Measurements from ENCODE around the gene GALR2.

DNA sequence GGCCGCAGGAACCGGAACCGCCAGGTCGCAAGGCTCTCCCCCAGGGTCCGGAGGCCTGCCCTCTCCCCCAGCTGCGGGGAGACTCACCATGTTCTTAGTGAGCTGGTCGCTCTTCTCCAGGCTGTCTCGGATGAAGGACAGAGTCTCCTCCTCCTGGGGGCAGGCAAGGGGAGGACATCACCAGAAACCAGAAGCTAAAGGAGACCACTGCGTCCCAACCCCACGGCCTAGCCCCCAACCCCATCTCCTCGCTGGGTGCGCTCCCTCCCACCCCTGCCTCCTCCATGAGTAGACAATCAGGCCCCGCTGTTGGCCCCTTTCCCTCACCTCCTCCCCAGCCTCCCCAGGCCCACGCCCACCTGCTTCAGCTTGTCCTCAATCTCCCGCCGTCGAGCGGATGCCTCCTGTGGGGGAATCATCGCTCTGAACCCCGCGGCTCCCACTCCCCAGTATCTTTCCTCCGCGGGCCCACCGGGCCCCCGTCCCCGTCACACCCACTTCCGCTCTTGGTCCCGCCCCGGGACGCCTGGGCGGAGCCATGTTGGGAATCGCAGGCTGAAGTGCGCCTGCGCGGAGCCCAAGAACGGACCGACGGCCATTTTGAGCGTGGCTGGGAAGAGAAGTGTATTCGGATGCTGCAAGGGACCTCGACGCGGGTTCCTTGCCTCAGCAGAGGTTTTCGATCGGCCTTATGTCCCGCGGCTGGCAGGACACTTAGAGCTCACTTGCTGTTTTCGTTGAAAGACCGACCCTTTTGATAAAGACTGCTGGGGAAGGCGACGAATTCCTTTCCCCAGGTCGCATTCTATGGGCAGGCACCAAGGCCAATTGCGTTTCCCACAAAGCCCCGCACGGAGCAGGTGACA, 28.9 kb downstream of the GALR2 start, which contains the start of gene EXOC7:
- TF ChIP-seq, protein P1, sequence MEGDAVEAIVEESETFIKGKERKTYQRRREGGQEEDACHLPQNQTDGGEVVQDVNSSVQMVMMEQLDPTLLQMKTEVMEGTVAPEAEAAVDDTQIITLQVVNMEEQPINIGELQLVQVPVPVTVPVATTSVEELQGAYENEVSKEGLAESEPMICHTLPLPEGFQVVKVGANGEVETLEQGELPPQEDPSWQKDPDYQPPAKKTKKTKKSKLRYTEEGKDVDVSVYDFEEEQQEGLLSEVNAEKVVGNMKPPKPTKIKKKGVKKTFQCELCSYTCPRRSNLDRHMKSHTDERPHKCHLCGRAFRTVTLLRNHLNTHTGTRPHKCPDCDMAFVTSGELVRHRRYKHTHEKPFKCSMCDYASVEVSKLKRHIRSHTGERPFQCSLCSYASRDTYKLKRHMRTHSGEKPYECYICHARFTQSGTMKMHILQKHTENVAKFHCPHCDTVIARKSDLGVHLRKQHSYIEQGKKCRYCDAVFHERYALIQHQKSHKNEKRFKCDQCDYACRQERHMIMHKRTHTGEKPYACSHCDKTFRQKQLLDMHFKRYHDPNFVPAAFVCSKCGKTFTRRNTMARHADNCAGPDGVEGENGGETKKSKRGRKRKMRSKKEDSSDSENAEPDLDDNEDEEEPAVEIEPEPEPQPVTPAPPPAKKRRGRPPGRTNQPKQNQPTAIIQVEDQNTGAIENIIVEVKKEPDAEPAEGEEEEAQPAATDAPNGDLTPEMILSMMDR (IDR thresholded peaks at IDR 0.05): peak in 1 of 6 experiments; percentile 6
- peak in 3 of 4 donors; percentile 20 to 78 (median 60) for TF ChIP-seq POLR2A (IDR thresholded peaks at IDR 0.05)
